Esophagus mucosa (tissue), 1 donor: ENCODE results near the gene ZEB2. TPM values are rescaled to one million over a fixed set of nuclear protein-coding genes. Genes with fewer than 3 reads are reported as not detected.

Experiments used
- ATAC-seq: fragments of 200-7000 bp; cut with Tn5 transposase; one replicate; pipeline ENCODE4 v1.9.1; 2020
- total RNA-seq: library from RNA; stranded (reverse); gene quantifications from one replicate; pipeline ENCODE4 v1.2.4, GENCODE V29; 2023
- donor health status: DM: yes; HTN: yes; CAD: no.

The ZEB2 gene
- total RNA-seq, 1 donor from 2014 or later, result 6.5 TPM

GRCh38 chr2:144526831-144527230, 6.9 kb upstream of the ZEB2 start:
- no peak for ATAC-seq

- peak; percentile 38 for ATAC-seq
These were observed 4.4 kb upstream of the ZEB2 start for GRCh38 chr2:144524118-144525009.

GRCh38 chr2:144523596-144524117, 3.7 kb upstream of the ZEB2 start:
- ATAC-seq, result no peak

- ATAC-seq, result no peak
These were observed 3.1 kb upstream of the ZEB2 start for GRCh38 chr2:144522897-144523595.

- no peak for ATAC-seq
These were observed 2.4 kb upstream of the ZEB2 start for GRCh38 chr2:144522176-144522896.

- no peak for ATAC-seq
These were observed 1.8 kb upstream of the ZEB2 start for GRCh38 chr2:144521686-144522085.

- no peak for ATAC-seq
These were observed 1.0 kb upstream of the ZEB2 start for GRCh38 chr2:144520756-144521487.

GRCh38 chr2:144519597-144519933, 354 bp downstream of the ZEB2 start:
- ATAC-seq, result no peak

- ATAC-seq, result no peak
These were observed 947 bp downstream of the ZEB2 start for GRCh38 chr2:144518748-144519596.

- no peak for ATAC-seq
These were observed 1.8 kb downstream of the ZEB2 start for GRCh38 chr2:144517866-144518747.

GRCh38 chr2:144516981-144517865, 2.7 kb downstream of the ZEB2 start:
- peak; percentile 75 for ATAC-seq

- ATAC-seq, result no peak
These were observed 3.4 kb downstream of the ZEB2 start for GRCh38 chr2:144516411-144516980.

- ATAC-seq, result no peak
These were observed 4.1 kb downstream of the ZEB2 start for GRCh38 chr2:144515696-144516410.

GRCh38 chr2:144515099-144515695, 4.7 kb downstream of the ZEB2 start:
- ATAC-seq, result no peak

GRCh38 chr2:144514616-144515091, 5.3 kb downstream of the ZEB2 start:
- no peak for ATAC-seq

- ATAC-seq, result no peak
These were observed 6.4 kb downstream of the ZEB2 start for GRCh38 chr2:144513388-144514101.

GRCh38 chr2:144512891-144513351, 7.0 kb downstream of the ZEB2 start:
- no peak for ATAC-seq
